Measurements from ENCODE around the gene ZMYM5. TPM values are rescaled to one million over a fixed set of nuclear protein-coding genes. Genes with fewer than 3 reads are reported as not detected.

Gene ZMYM5
- total and polyA plus RNA-seq, 9 of the 15 experiments (the other 6 are each of a cell fraction or from before 2014, with no cell fraction given): 5.4 to 11.9 (median 7.8) TPM

DNA sequence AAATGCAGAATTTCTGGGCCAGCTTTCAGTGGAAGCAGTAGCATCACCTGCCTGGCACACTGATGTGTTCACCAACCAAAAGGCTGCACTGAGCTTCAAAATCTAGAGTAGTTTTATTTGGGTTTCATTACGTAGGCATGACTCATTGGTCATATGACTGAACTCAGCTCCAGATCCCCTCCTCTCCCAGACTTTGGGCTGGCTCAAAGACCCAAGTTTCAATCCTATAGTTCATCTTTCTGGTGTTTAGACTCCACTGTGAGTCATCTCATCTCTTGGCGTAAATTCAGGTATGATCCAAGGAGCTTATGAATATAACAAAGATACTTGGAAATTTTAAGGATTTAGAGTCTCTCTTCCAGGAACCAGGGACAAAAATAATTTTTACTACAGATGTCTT lies 17.7 kb downstream of the ZMYM5 start:
- no peaks in the 10 kb centered on the region for H3K9me1 ChIP-seq (ENCODE audit: control insufficient read depth, insufficient read depth, low read length)
- H3K4me1 ChIP-seq (replicated peaks in 1 of 2; ENCODE audit: control insufficient read depth in 2 of 2, insufficient read depth in 2 of 2, low read length in 2 of 2): peaks cover 0 to 2% of the 10 kb centered on the region in 2 experiments; a peak in 2 of 5 replicates
- peak; percentile 65 for ATAC-seq
- FAIRE-seq: peak; percentile 44
- peak; percentile 32 to 55 (median 38) for DNase-seq (ENCODE audit: extremely low read depth in 1 of 4, low spot score in 3 of 4)
- no peaks in the 10 kb centered on the region for H4K20me1 ChIP-seq (replicated peaks; ENCODE audit: control insufficient read depth, insufficient read depth, low read length)
- H3K36me3 ChIP-seq (ENCODE audit: control insufficient read depth, insufficient read depth, low read length): peaks cover 23% of the 10 kb centered on the region; the same call in 2 of the 3 replicates
- peaks cover 13% of the 10 kb centered on the region for H3K79me2 ChIP-seq (ENCODE audit: control insufficient read depth, insufficient read depth, low read length)
- no peak overlapping the region for H3K4me3 ChIP-seq
- H2AFZ ChIP-seq (ENCODE audit: low read depth, low read length): no peak overlapping the region
- POLR2A ChIA-PET: interaction anchor here (0.5 to 1.9 kb wide), 7 partner anchors 14 to 342 kb away, joined by 3 to 8 read pairs (median 3); no protein-coding TSS in a partner anchor
- CTCF ChIA-PET (ENCODE audit: low intra/inter-chr PET ratio): no interaction called here
- H3K9me3 ChIP-seq (replicated peaks; ENCODE audit: control insufficient read depth, insufficient read depth, low read depth, low read length): no peaks in the 10 kb centered on the region
- no peak overlapping the region for H3K9ac ChIP-seq (ENCODE audit: insufficient read depth in 1 of 2, low read depth in 2 of 2, low read length in 2 of 2)
- H3K4me2 ChIP-seq (ENCODE audit: insufficient read depth, low read length): no peak overlapping the region
- H3K27me3 ChIP-seq (ENCODE audit: control insufficient read depth in 2 of 2, insufficient read depth in 2 of 2, low read length in 2 of 2): no peaks in the 10 kb centered on the region
- no TSS peak for BruUV-seq (replicated peaks)
- no peak overlapping the region for H3K27ac ChIP-seq (ENCODE audit: extremely low read depth, low read depth, low read length)
- intact Hi-C loops (cut with micrococcal nuclease) (no loop called here), in situ Hi-C loops (cut with MboI) (no loop called here)
- 27% methylated on average over 2 of the region's 2 CpGs for WGBS (ENCODE audit: insufficient coverage, low coverage, missing lambda C conversion rate)
- TF ChIP-seq NCOA2 (IDR thresholded peaks at IDR 0.05; ENCODE audit: partially characterized antibody in 2 of 2) (no peak), FOS (IDR thresholded peaks at IDR 0.05; ENCODE audit: extremely low read depth, insufficient read length) (peak; percentile 24), NR3C1 (CRISPR knock-in tag; IDR thresholded peaks at IDR 0.05) (no peak), MYBL2 (IDR thresholded peaks at IDR 0.05; ENCODE audit: low read depth) (no peak), MYBL2 (CRISPR knock-in tag; IDR thresholded peaks at IDR 0.05; ENCODE audit: borderline replicate concordance) (no peak), MTF1 (CRISPR knock-in tag; IDR thresholded peaks at IDR 0.05; ENCODE audit: borderline replicate concordance) (no peak), ZNF274 (IDR thresholded peaks at IDR 0.05; ENCODE audit: borderline replicate concordance, low read depth, low read length) (no peak), CREM (IDR thresholded peaks at IDR 0.05; ENCODE audit: low read depth) (peak; percentile 35; the same call in 1 of the 2 replicates), HSF4 (CRISPR knock-in tag; IDR thresholded peaks at IDR 0.05; ENCODE audit: borderline replicate concordance) (no peak), FOXK1 (CRISPR knock-in tag; IDR thresholded peaks at IDR 0.05; ENCODE audit: borderline replicate concordance) (no peak), FOXK2 (conservative IDR thresholded peaks at IDR 0.05 in 1 of 2, IDR thresholded peaks at IDR 0.05 in 1 of 2; ENCODE audit: low read depth in 2 of 2) (no peak), JUN (IDR thresholded peaks at IDR 0.05; ENCODE audit: borderline replicate concordance, low read depth, low read length) (0 out of 2 replicates have a peak, but pooled peaks have one; percentile 71), JUN (CRISPR knock-in tag; IDR thresholded peaks at IDR 0.05; ENCODE audit: borderline replicate concordance) (no peak), ZBTB43 (CRISPR knock-in tag; IDR thresholded peaks at IDR 0.05) (no peak), FOXJ3 (CRISPR knock-in tag; IDR thresholded peaks at IDR 0.05) (no peak), FOSL1 (tag; conservative IDR thresholded peaks at IDR 0.05) (peak; percentile 91), FUS (optimal IDR thresholded peaks at IDR 0.05; ENCODE audit: low read depth, low read length) (no peak), ETV5 (CRISPR knock-in tag; IDR thresholded peaks at IDR 0.05; ENCODE audit: low read depth) (no peak), HES1 (IDR thresholded peaks at IDR 0.05; ENCODE audit: low read depth) (no peak), JUND (IDR thresholded peaks at IDR 0.05; ENCODE audit: borderline replicate concordance, low read depth, low read length) (peak; percentile 87), JUND (tag; IDR thresholded peaks at IDR 0.05; ENCODE audit: borderline replicate concordance, low read depth, low read length) (peak; percentile 80; the same call in 2 of the 3 replicates), ZNF766 (CRISPR knock-in tag; conservative IDR thresholded peaks at IDR 0.05) (no peak), ETV6 (IDR thresholded peaks at IDR 0.05; ENCODE audit: borderline replicate concordance in 1 of 2, low read depth in 2 of 2, low read length in 1 of 2) (no peak), ETV6 (CRISPR knock-in tag; IDR thresholded peaks at IDR 0.05; ENCODE audit: borderline replicate concordance) (no peak)
